ENCODE measurements around the gene TOPBP1.

Gene TOPBP1

GRCh38 chr3:133700351-133700750, 38.6 kb upstream of the TOPBP1 start:
- no peak for TF ChIP-seq CTCF (conservative IDR thresholded peaks at IDR 0.05; ENCODE audit: low read depth, low read length)
- no peak overlapping the region for H3K4me3 ChIP-seq (ENCODE audit: low read length)
- DNase-seq (ENCODE audit: low read depth) = no peak

- no peak overlapping the region for H3K4me3 ChIP-seq (ENCODE audit: low read length)
- TF ChIP-seq CTCF (conservative IDR thresholded peaks at IDR 0.05; ENCODE audit: low read depth, low read length) = no peak
- DNase-seq (ENCODE audit: low read depth) = no peak
Observed at GRCh38 chr3:133699903-133700302, 38.2 kb upstream of the TOPBP1 start.

- TF ChIP-seq CTCF (conservative IDR thresholded peaks at IDR 0.05; ENCODE audit: low read depth, low read length) = no peak
- no peak overlapping the region for H3K4me3 ChIP-seq (ENCODE audit: low read length)
Observed at GRCh38 chr3:133699467-133699866, 37.7 kb upstream of the TOPBP1 start.

GRCh38 chr3:133697960-133698359, 36.2 kb upstream of the TOPBP1 start:
- H3K4me3 ChIP-seq (ENCODE audit: low read length) = no peak overlapping the region
- no peak for TF ChIP-seq CTCF (conservative IDR thresholded peaks at IDR 0.05; ENCODE audit: low read depth, low read length)
- DNase-seq (ENCODE audit: low read depth) = no peak

More at GRCh38 chr3:133699467-133699866, 37.7 kb upstream of the TOPBP1 start:
- no peak for DNase-seq (ENCODE audit: low read depth)

GRCh38 chr3:133695560-133696171, 33.9 kb upstream of the TOPBP1 start:
- no peak for DNase-seq (ENCODE audit: low read depth)
- no peak overlapping the region for H3K4me3 ChIP-seq (ENCODE audit: low read length)
- no peak for TF ChIP-seq CTCF (conservative IDR thresholded peaks at IDR 0.05; ENCODE audit: low read depth, low read length)

GRCh38 chr3:133694288-133695268, 32.8 kb upstream of the TOPBP1 start:
- no peak overlapping the region for H3K4me3 ChIP-seq (ENCODE audit: low read length)
- no peak for DNase-seq (ENCODE audit: low read depth)
- TF ChIP-seq CTCF (conservative IDR thresholded peaks at IDR 0.05; ENCODE audit: low read depth, low read length) = no peak
